Panc1 (cell line): Measurements from ENCODE around the gene ISM1. TPM values are rescaled to one million over a fixed set of nuclear protein-coding genes. Genes with fewer than 3 reads are reported as not detected.

Experiments used
- ATAC-seq: fragments of 200-7000 bp; cut with Tn5 transposase; 2 replicates; pipeline ENCODE4 v1.9.1; 2020; ENCODE audit warnings: mild to moderate bottlenecking, moderate library complexity
- BruUV-seq: library from RNA; stranded (reverse); fragments of 400-500 nt; replicated peaks from 2 replicates; lab custom pipeline; 2021; lab: Mats Ljungman, UMichigan
- CTCF ChIA-PET: fragments of 300-600 bp; sonication (Branson Sonifier 250); formaldehyde crosslinking; loops from one replicate; lab custom pipeline; 2022; ENCODE audit warnings: antibody characterized with exemption; lab: Charles Lee
- POLR2A ChIA-PET: fragments of 300-600 bp; sonication (Branson Sonifier 250); formaldehyde crosslinking; loops from one replicate; lab custom pipeline; 2022; ENCODE audit warnings: antibody characterized with exemption; lab: Charles Lee
- DNase-seq: peaks from one replicate; pipeline ENCODE4 v3.0.0-alpha.2; 2010; ENCODE audit warnings: low read depth, low spot score
- H3K27ac ChIP-seq: 2 replicates; pipeline ENCODE4 v1.5.1; 2011; ENCODE audit warnings: mild to moderate bottlenecking, low read length, inconsistent platforms
- H3K27me3 ChIP-seq: fragments of 200-500 bp; sonication (Bioruptor generic); 2 replicates; pipeline ENCODE4 v1.6.0; 2014; ENCODE audit warnings: low read length, inconsistent platforms; ENCODE audit not compliant: control insufficient read depth, insufficient read depth
- H3K36me3 ChIP-seq: fragments of 200-500 bp; sonication (Bioruptor generic); 2 replicates; pipeline ENCODE4 v1.5.1; 2014; ENCODE audit warnings: inconsistent platforms, mild to moderate bottlenecking, low read length, moderate library complexity; ENCODE audit not compliant: control insufficient read depth, insufficient read depth
- H3K4me1 ChIP-seq: 2 replicates; pipeline ENCODE4 v1.5.1; 2011; ENCODE audit warnings: inconsistent platforms, mild to moderate bottlenecking, low read length, moderate library complexity; ENCODE audit not compliant: control insufficient read depth, insufficient read depth
- H3K4me3 ChIP-seq, 2 experiments: 2 replicates each; pipeline ENCODE4 v1.5.1; 2011 to 2012; ENCODE audit warnings: low read depth in 2 of 2, low read length in 2 of 2, mild to moderate bottlenecking in 2 of 2, inconsistent platforms in 1 of 2, moderate library complexity in 1 of 2
- H3K9me3 ChIP-seq: fragments of 200-500 bp; sonication (Bioruptor generic); 2 replicates; pipeline ENCODE4 v1.5.1; 2014; ENCODE audit warnings: low read depth, mild to moderate bottlenecking, inconsistent platforms, low read length, moderate library complexity; ENCODE audit not compliant: control insufficient read depth, insufficient read depth
- POLR2AphosphoS5 ChIP-seq: IDR thresholded peaks from 2 replicates; pipeline ENCODE4 v1.6.1; 2012; ENCODE audit warnings: mild to moderate bottlenecking, low read depth, low read length, moderate library complexity
- SIN3A ChIP-seq: IDR thresholded peaks from 2 replicates; pipeline ENCODE4 v1.6.1; 2012; ENCODE audit warnings: low read depth, mild to moderate bottlenecking, low read length, moderate library complexity, borderline replicate concordance; ENCODE audit not compliant: insufficient read depth
- TCF7L2 ChIP-seq: IDR thresholded peaks from 2 replicates; pipeline ENCODE4 v1.6.1; 2011; ENCODE audit warnings: mild to moderate bottlenecking, low read depth, low read length, inconsistent platforms
- in situ Hi-C: cut with HindIII; loops from 2 replicates; pipeline ENCODE4 v1.10.0; 2016; ENCODE audit warnings: low sequenced_read_pairs, low pct_unique_long_range_greater_than_20kb
- intact Hi-C: fragments of 100-400 bp; cut with micrococcal nuclease; formaldehyde crosslinking; loops from one replicate; pipeline ENCODE4 v1.10.0; 2022; ENCODE audit not compliant: unreplicated experiment
- total RNA-seq: library from RNA; stranded (reverse); gene quantifications from one replicate; pipeline ENCODE4 v1.2.1, GENCODE V29; 2021; ENCODE audit not compliant: unreplicated experiment
- TF ChIP-seq, protein P1 (sequence below): fragments of 450-650 bp; IDR thresholded peaks from 2 replicates; pipeline ENCODE4 v1.5.1; 2017; ENCODE audit warnings: mild to moderate bottlenecking
- TF ChIP-seq, protein P2 (sequence below), 2 experiments: IDR thresholded peaks; 2 replicates each; pipeline ENCODE4 v1.6.1; 2011 to 2012; ENCODE audit warnings: low read depth in 2 of 2, control low read depth in 1 of 2, low read length in 1 of 2, mild to moderate bottlenecking in 1 of 2, moderate library complexity in 1 of 2; ENCODE audit not compliant: insufficient read depth in 1 of 2

ISM1 gene
- total RNA-seq, 1 experiment from 2014 or later: not detected

DNA sequence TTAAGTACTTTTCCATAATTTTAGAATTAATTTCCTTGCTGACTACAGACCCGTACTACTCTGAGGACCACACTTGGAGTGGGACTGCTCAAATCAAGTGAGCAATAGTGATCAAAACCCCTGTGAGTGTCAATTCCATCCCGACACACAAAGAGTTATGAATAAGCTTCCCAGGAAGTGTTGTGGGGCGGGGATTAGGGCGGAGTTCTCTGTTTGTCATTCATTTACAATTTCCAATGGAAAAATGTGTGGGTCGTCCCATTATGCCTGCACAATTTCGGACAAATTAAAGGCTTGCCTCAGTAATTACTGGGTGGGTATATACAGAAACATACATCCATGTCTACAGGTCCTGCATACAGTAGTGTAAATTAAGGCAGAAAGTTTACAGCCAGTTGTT is 84.2 kb downstream of the ISM1 start:
- Histone ChIP-seq H3K27me3 (peaks cover under 1% of the 10 kb centered on the region; the same call in 1 of the 2 replicates), H3K27ac (no peak overlapping the region), H3K9me3 (no peaks in the 10 kb centered on the region), H3K4me1 (no peaks in the 10 kb centered on the region), H3K36me3 (no peaks in the 10 kb centered on the region), H3K4me3 (no peak overlapping the region)
- DNase-seq (no peak), ATAC-seq (no peak)
- no TSS peak for BruUV-seq
- in situ Hi-C loops (no loop called here), intact Hi-C loops (no loop called here)
- TF ChIP-seq TCF7L2 (no peak), SIN3A (no peak), POLR2AphosphoS5 (no peak)
- TF ChIP-seq, protein P1, sequence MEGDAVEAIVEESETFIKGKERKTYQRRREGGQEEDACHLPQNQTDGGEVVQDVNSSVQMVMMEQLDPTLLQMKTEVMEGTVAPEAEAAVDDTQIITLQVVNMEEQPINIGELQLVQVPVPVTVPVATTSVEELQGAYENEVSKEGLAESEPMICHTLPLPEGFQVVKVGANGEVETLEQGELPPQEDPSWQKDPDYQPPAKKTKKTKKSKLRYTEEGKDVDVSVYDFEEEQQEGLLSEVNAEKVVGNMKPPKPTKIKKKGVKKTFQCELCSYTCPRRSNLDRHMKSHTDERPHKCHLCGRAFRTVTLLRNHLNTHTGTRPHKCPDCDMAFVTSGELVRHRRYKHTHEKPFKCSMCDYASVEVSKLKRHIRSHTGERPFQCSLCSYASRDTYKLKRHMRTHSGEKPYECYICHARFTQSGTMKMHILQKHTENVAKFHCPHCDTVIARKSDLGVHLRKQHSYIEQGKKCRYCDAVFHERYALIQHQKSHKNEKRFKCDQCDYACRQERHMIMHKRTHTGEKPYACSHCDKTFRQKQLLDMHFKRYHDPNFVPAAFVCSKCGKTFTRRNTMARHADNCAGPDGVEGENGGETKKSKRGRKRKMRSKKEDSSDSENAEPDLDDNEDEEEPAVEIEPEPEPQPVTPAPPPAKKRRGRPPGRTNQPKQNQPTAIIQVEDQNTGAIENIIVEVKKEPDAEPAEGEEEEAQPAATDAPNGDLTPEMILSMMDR: no peak
- TF ChIP-seq, protein P2, sequence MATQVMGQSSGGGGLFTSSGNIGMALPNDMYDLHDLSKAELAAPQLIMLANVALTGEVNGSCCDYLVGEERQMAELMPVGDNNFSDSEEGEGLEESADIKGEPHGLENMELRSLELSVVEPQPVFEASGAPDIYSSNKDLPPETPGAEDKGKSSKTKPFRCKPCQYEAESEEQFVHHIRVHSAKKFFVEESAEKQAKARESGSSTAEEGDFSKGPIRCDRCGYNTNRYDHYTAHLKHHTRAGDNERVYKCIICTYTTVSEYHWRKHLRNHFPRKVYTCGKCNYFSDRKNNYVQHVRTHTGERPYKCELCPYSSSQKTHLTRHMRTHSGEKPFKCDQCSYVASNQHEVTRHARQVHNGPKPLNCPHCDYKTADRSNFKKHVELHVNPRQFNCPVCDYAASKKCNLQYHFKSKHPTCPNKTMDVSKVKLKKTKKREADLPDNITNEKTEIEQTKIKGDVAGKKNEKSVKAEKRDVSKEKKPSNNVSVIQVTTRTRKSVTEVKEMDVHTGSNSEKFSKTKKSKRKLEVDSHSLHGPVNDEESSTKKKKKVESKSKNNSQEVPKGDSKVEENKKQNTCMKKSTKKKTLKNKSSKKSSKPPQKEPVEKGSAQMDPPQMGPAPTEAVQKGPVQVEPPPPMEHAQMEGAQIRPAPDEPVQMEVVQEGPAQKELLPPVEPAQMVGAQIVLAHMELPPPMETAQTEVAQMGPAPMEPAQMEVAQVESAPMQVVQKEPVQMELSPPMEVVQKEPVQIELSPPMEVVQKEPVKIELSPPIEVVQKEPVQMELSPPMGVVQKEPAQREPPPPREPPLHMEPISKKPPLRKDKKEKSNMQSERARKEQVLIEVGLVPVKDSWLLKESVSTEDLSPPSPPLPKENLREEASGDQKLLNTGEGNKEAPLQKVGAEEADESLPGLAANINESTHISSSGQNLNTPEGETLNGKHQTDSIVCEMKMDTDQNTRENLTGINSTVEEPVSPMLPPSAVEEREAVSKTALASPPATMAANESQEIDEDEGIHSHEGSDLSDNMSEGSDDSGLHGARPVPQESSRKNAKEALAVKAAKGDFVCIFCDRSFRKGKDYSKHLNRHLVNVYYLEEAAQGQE (IDR thresholded peaks at IDR 0.05; ENCODE audit: insufficient read depth in 1 of 2, low read depth in 2 of 2, low read length in 1 of 2): no peak
- ChIA-PET CTCF (no interaction called here), POLR2A (interaction anchor here (0.6 to 0.7 kb wide), 2 partner anchors 14 to 173 kb away, joined by 3 to 11 read pairs; no protein-coding TSS in a partner anchor)

DNA sequence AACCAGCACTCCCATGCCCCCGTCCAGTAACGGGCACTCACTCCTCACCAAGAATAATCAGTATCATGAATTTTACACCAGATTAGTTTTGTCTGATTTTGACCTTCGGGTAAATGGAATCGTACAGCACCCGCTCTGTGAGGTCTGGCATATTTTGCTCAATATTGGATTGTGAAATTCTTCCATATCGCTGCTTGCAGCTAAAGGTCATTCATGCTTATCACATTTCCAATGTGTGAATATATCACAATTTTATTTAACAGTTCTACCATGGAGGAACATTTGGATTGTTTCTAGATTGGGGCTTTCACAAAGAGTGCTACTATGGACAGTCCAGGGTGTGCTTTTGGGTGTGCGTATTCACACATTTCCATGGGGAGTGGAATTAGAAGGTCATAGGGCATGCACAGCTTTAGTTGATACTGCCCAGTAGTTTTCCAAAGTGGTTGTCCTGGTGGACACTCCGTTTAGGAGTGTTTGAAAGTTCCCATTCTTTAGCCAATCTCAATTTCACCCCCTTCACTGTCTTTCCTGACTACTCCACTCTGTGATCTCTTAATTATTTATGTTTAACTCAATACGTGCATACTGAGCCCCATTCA is 86.6 kb downstream of the ISM1 start:
- ATAC-seq (no peak), DNase-seq (no peak)
- peaks cover 2% of the 10 kb centered on the region; the same call in 1 of the 2 replicates for H3K27me3 ChIP-seq
- H3K4me3 ChIP-seq: no peak overlapping the region
- BruUV-seq: no TSS peak
- ChIA-PET CTCF (no interaction called here), POLR2A (no interaction called here)
- H3K36me3 ChIP-seq: no peaks in the 10 kb centered on the region
- in situ Hi-C loops: no loop called here
- TF ChIP-seq TCF7L2: no peak
- TF ChIP-seq, protein P1: no peak
- TF ChIP-seq POLR2AphosphoS5: no peak
- no peak for TF ChIP-seq SIN3A
- TF ChIP-seq, protein P2 (IDR thresholded peaks at IDR 0.05; ENCODE audit: insufficient read depth in 1 of 2, low read depth in 2 of 2, low read length in 1 of 2): no peak
- intact Hi-C loops: no loop called here
- H3K27ac ChIP-seq: no peak overlapping the region
- H3K9me3 ChIP-seq: no peaks in the 10 kb centered on the region
- no peaks in the 10 kb centered on the region for H3K4me1 ChIP-seq
